A673 (cell line): Measurements from ENCODE around the gene DDHD1. TPM values are rescaled to one million over a fixed set of nuclear protein-coding genes. Genes with fewer than 3 reads are reported as not detected.

Source experiments
- BruUV-seq: library from RNA; stranded (reverse); fragments of 400-500 nt; replicated peaks from 2 replicates; lab custom pipeline; 2021; lab: Mats Ljungman, UMichigan
- CTCF ChIA-PET: fragments of 300-600 bp; sonication (Branson Sonifier 250); formaldehyde crosslinking; loops from one replicate; lab custom pipeline; 2022; ENCODE audit warnings: antibody characterized with exemption; lab: Charles Lee
- POLR2A ChIA-PET: fragments of 300-600 bp; sonication (Branson Sonifier 250); formaldehyde crosslinking; loops from one replicate; lab custom pipeline; 2022; ENCODE audit warnings: antibody characterized with exemption; ENCODE audit not compliant: low non-redundant PET; lab: Charles Lee
- DNase-seq: peaks from one replicate; pipeline ENCODE4 v3.0.0-alpha.2; 2015; ENCODE audit warnings: low spot score
- H3K27ac ChIP-seq: fragments of 200-600 bp; sonication (generic); 2 replicates; pipeline ENCODE4 v1.5.1; 2016; ENCODE audit warnings: mixed run types, low read depth, mild to moderate bottlenecking, mixed read lengths, antibody characterized with exemption, low read length; ENCODE audit not compliant: poor library complexity, severe bottlenecking
- H3K27me3 ChIP-seq: fragments of 200-600 bp; sonication (generic); replicated peaks from 2 replicates; pipeline ENCODE4 v1.6.1; 2017; ENCODE audit warnings: mixed run types, low read depth, mild to moderate bottlenecking, mixed read lengths, antibody characterized with exemption, low read length; ENCODE audit not compliant: insufficient read depth, poor library complexity
- H3K36me3 ChIP-seq: fragments of 200-600 bp; sonication (generic); 2 replicates; pipeline ENCODE4 v1.6.1; 2016; ENCODE audit warnings: mixed run types, mild to moderate bottlenecking, mixed read lengths, antibody characterized with exemption, low read length; ENCODE audit not compliant: insufficient read depth, poor library complexity, severe bottlenecking
- H3K4me1 ChIP-seq: fragments of 200-600 bp; sonication (generic); 2 replicates; pipeline ENCODE4 v1.6.1; 2017; ENCODE audit warnings: mixed run types, mild to moderate bottlenecking, mixed read lengths, antibody characterized with exemption, low read length; ENCODE audit not compliant: insufficient read depth, poor library complexity, severe bottlenecking
- H3K4me3 ChIP-seq: fragments of 200-600 bp; sonication (generic); 2 replicates; pipeline ENCODE4 v1.5.1; 2016; ENCODE audit warnings: low read depth, mixed run types, mild to moderate bottlenecking, mixed read lengths, low read length; ENCODE audit not compliant: poor library complexity, severe bottlenecking
- H3K9me3 ChIP-seq: fragments of 200-600 bp; sonication (generic); 2 replicates; pipeline ENCODE4 v1.6.1; 2016; ENCODE audit warnings: mixed run types, low read depth, mild to moderate bottlenecking, mixed read lengths, antibody characterized with exemption, low read length; ENCODE audit not compliant: poor library complexity, severe bottlenecking
- CTCF ChIP-seq: fragments of 300-800, 200-600 bp; sonication (generic); conservative IDR thresholded peaks from 2 replicates; pipeline ENCODE4 v1.5.1; 2017; ENCODE audit warnings: low read depth, mild to moderate bottlenecking, antibody characterized with exemption, low read length, moderate library complexity, mixed read lengths
- EZH2 ChIP-seq: fragments of 200-600 bp; sonication (generic); IDR thresholded peaks from 2 replicates; pipeline ENCODE4 v1.6.1; 2017; ENCODE audit warnings: borderline replicate concordance, low read depth, mild to moderate bottlenecking, mixed read lengths, antibody characterized with exemption, low read length; ENCODE audit not compliant: poor library complexity, severe bottlenecking
- intact Hi-C: fragments of 100-400 bp; cut with micrococcal nuclease; formaldehyde crosslinking; loops from one replicate; pipeline ENCODE4 v1.10.0; 2022; ENCODE audit not compliant: unreplicated experiment
- total RNA-seq: library from RNA; stranded (reverse); gene quantifications from 2 replicates; pipeline ENCODE4 v1.2.3, GENCODE V29; 2021

Gene DDHD1
- total RNA-seq, 1 experiment from 2014 or later, result 21.9 TPM

GRCh38 chr14:52998376-52999015, 154.6 kb downstream of the DDHD1 start:
- H3K9me3 ChIP-seq, result no peaks in the 10 kb centered on the region
- H3K4me3 ChIP-seq, result no peak overlapping the region
- POLR2A ChIA-PET, result no interaction called here
- BruUV-seq, result no TSS peak
- no peaks in the 10 kb centered on the region for H3K4me1 ChIP-seq
- intact Hi-C loops, result no loop called here
- H3K36me3 ChIP-seq, result no peaks in the 10 kb centered on the region
- H3K27ac ChIP-seq, result no peak overlapping the region
- TF ChIP-seq EZH2 (no peak), CTCF (no peak)
- no peaks in the 10 kb centered on the region for H3K27me3 ChIP-seq
- DNase-seq, result no peak
- CTCF ChIA-PET, result no interaction called here

GRCh38 chr14:52996493-52996892, 156.6 kb downstream of the DDHD1 start:
- intact Hi-C loops, result no loop called here
- Histone ChIP-seq H3K9me3 (no peaks in the 10 kb centered on the region), H3K4me1 (no peaks in the 10 kb centered on the region), H3K36me3 (no peaks in the 10 kb centered on the region), H3K27ac (no peak overlapping the region), H3K27me3 (no peaks in the 10 kb centered on the region), H3K4me3 (no peak overlapping the region)
- TF ChIP-seq EZH2, result no peak
- ChIA-PET CTCF (no interaction called here), POLR2A (no interaction called here)
- no peak for DNase-seq
- no TSS peak for BruUV-seq

- DNase-seq, result no peak
- Histone ChIP-seq H3K36me3 (no peaks in the 10 kb centered on the region), H3K27me3 (no peaks in the 10 kb centered on the region), H3K4me3 (no peak overlapping the region), H3K9me3 (no peaks in the 10 kb centered on the region), H3K27ac (no peak overlapping the region), H3K4me1 (no peaks in the 10 kb centered on the region)
- TF ChIP-seq CTCF (no peak), EZH2 (no peak)
- intact Hi-C loops, result no loop called here
- ChIA-PET POLR2A (no interaction called here), CTCF (no interaction called here)
- BruUV-seq, result no TSS peak
These were observed 157.1 kb downstream of the DDHD1 start for GRCh38 chr14:52995998-52996397.
